Tibial artery (tissue), 4 donors: ENCODE data around the gene ALG11.

Experiments used
- DNase-seq, 2 donors: peaks; one replicate each; pipeline ENCODE4 v3.0.0-alpha.2; 2019
- H3K27ac ChIP-seq, 2 donors: fragments of 200-600 bp; sonication (generic) in 1 of 2; 1 replicate in 1 of 2; 2 replicates in 1 of 2; pipeline ENCODE4 v1.5.1; 2018 to 2019; ENCODE audit warnings: mild to moderate bottlenecking in 1 of 2
- H3K27me3 ChIP-seq, 2 donors: fragments of 200-600 bp; sonication (generic) in 1 of 2; one replicate each; pipeline versions ENCODE4 v1.5.1 to v1.6.0; 2016 to 2019
- H3K36me3 ChIP-seq, 3 donors: fragments of 200-600 bp; sonication (generic) in 2 of 3; one replicate each; pipeline ENCODE4 v1.5.1; 2016 to 2019; ENCODE audit warnings: mild to moderate bottlenecking in 2 of 3
- H3K4me1 ChIP-seq, 4 donors: fragments of 200-600 bp; sonication (generic) in 2 of 4; 1 replicate in 3 of 4; 2 replicates in 1 of 4; pipeline ENCODE4 v1.5.1; 2016 to 2019
- H3K4me3 ChIP-seq, 2 donors: fragments of 200-600 bp; sonication (generic) in 1 of 2; 1 replicate in 1 of 2; 2 replicates in 1 of 2; pipeline ENCODE4 v1.5.1; 2018 to 2019; ENCODE audit warnings: mild to moderate bottlenecking in 2 of 2
- H3K9me3 ChIP-seq, 3 donors: fragments of 200-600 bp; sonication (generic) in 1 of 3; one replicate each; pipeline ENCODE4 v1.5.1; 2016 to 2019
- CTCF ChIP-seq, 2 experiments: fragments of 200-600 bp in 1 of 2; fragments of 450-650 bp in 1 of 2; IDR thresholded peaks; one replicate each; pipeline ENCODE4 v1.5.1; 2017 to 2019; ENCODE audit warnings: antibody characterized with exemption in 2 of 2, mild to moderate bottlenecking in 1 of 2, moderate library complexity in 1 of 2
- intact Hi-C: fragments of 100-400 bp; cut with DNase I; formaldehyde crosslinking; loops from one replicate; pipeline ENCODE4 v1.15.0; 2023; ENCODE audit warnings: low total_unique reads

Gene ALG11

GRCh38 chr13:52033039-52033438 lies 20.8 kb downstream of the ALG11 start:
- Histone ChIP-seq H3K4me3 (no peak overlapping the region), H3K36me3 (peaks cover 12 to 13% (median 12%) of the 10 kb centered on the region in 3 donors), H3K9me3 (no peaks in the 10 kb centered on the region), H3K27me3 (no peaks in the 10 kb centered on the region), H3K4me1 (no peaks in the 10 kb centered on the region), H3K27ac (no peak overlapping the region)
- intact Hi-C loops = no loop called here
- DNase-seq = no peak
- TF ChIP-seq CTCF (IDR thresholded peaks at IDR 0.05) = no peak

GRCh38 chr13:52034616-52035226 lies 22.5 kb downstream of the ALG11 start:
- Histone ChIP-seq H3K36me3 (no peaks in the 10 kb centered on the region), H3K27ac (no peak overlapping the region), H3K27me3 (no peaks in the 10 kb centered on the region), H3K4me1 (no peaks in the 10 kb centered on the region), H3K9me3 (no peaks in the 10 kb centered on the region), H3K4me3 (no peak overlapping the region)
- intact Hi-C loops = no loop called here
- TF ChIP-seq CTCF (IDR thresholded peaks at IDR 0.05) = no peak
- DNase-seq = no peak

GRCh38 chr13:52036037-52036436 lies 23.8 kb downstream of the ALG11 start:
- TF ChIP-seq CTCF (IDR thresholded peaks at IDR 0.05) = no peak
- no peaks in the 10 kb centered on the region for H3K4me1 ChIP-seq
- intact Hi-C loops = no loop called here

GRCh38 chr13:52043675-52044074 lies 31.5 kb downstream of the ALG11 start:
- DNase-seq = no peak
- Histone ChIP-seq H3K27me3 (no peaks in the 10 kb centered on the region), H3K4me3 (no peak overlapping the region), H3K4me1 (no peaks in the 10 kb centered on the region), H3K36me3 (no peaks in the 10 kb centered on the region), H3K9me3 (peaks cover 0 to 8% (median 0%) of the 10 kb centered on the region in 3 donors), H3K27ac (no peak overlapping the region)
- no peak for TF ChIP-seq CTCF (IDR thresholded peaks at IDR 0.05)
- intact Hi-C loops = no loop called here

More at GRCh38 chr13:52036037-52036436, 23.8 kb downstream of the ALG11 start:
- no peak overlapping the region for H3K4me3 ChIP-seq
- H3K36me3 ChIP-seq = no peaks in the 10 kb centered on the region
- H3K9me3 ChIP-seq = no peaks in the 10 kb centered on the region
- no peak for DNase-seq
- no peak overlapping the region for H3K27ac ChIP-seq
- no peaks in the 10 kb centered on the region for H3K27me3 ChIP-seq

GRCh38 chr13:52047463-52047862 lies 35.3 kb downstream of the ALG11 start:
- Histone ChIP-seq H3K9me3 (peaks cover 0 to 23% (median 0%) of the 10 kb centered on the region in 3 donors), H3K4me3 (no peak overlapping the region), H3K27ac (no peak overlapping the region), H3K36me3 (no peaks in the 10 kb centered on the region), H3K4me1 (no peaks in the 10 kb centered on the region), H3K27me3 (no peaks in the 10 kb centered on the region)
- no peak for TF ChIP-seq CTCF (IDR thresholded peaks at IDR 0.05)
- no peak for DNase-seq
- intact Hi-C loops = no loop called here

- Histone ChIP-seq H3K27me3 (no peaks in the 10 kb centered on the region), H3K27ac (no peak overlapping the region), H3K4me1 (no peaks in the 10 kb centered on the region), H3K4me3 (no peak overlapping the region), H3K9me3 (peaks cover 0 to 34% (median 0%) of the 10 kb centered on the region in 3 donors), H3K36me3 (no peaks in the 10 kb centered on the region)
- TF ChIP-seq CTCF (IDR thresholded peaks at IDR 0.05) = no peak
- no peak for DNase-seq
- intact Hi-C loops = no loop called here
These were observed 36.3 kb downstream of the ALG11 start for GRCh38 chr13:52048516-52048915.
